ENCODE results near the gene ZMPSTE24.

The ZMPSTE24 gene

GRCh38 chr1:40305871-40306270 lies 47.8 kb downstream of the ZMPSTE24 start:
- Histone ChIP-seq H3K18ac (ENCODE audit: low read length) (peak overlapping the region; percentile 13), H4K8ac (ENCODE audit: low read depth, low read length) (no peak overlapping the region), H3K4ac (ENCODE audit: low read length) (no peak overlapping the region), H2AK5ac (ENCODE audit: low read depth, low read length) (peak overlapping the region; percentile 92), H3K23ac (ENCODE audit: low read depth, low read length, poor library complexity) (no peak overlapping the region), H3K9me3 (replicated peaks in 1 of 2; ENCODE audit: control insufficient read depth in 2 of 2, insufficient read depth in 1 of 2, low read depth in 1 of 2, low read length in 2 of 2) (no peaks in the 10 kb centered on the region), H3K27ac (replicated peaks; ENCODE audit: low read length) (no peak overlapping the region), H3K4me1 (ENCODE audit: control insufficient read depth in 2 of 2, insufficient read depth in 1 of 2, low read depth in 1 of 2, low read length in 2 of 2) (peaks cover 0 to 9% of the 10 kb centered on the region in 2 donors), H3K36me3 (replicated peaks in 1 of 2; ENCODE audit: control insufficient read depth in 2 of 2, insufficient read depth in 2 of 2, low read length in 2 of 2) (peaks cover 0 to under 1% of the 10 kb centered on the region in 2 donors), H2BK5ac (ENCODE audit: low read length) (peak overlapping the region; percentile 44), H3K4me2 (ENCODE audit: insufficient read depth, low read length, poor library complexity, severe bottlenecking) (no peak overlapping the region), H3K79me1 (ENCODE audit: low read depth, low read length) (no peaks in the 10 kb centered on the region), H2BK15ac (ENCODE audit: low read length) (peak overlapping the region; percentile 10), H2AFZ (ENCODE audit: low read length) (no peak overlapping the region), H3K9ac (ENCODE audit: low read depth, low read length, poor library complexity) (no peak overlapping the region), H3K27me3 (ENCODE audit: control insufficient read depth in 3 of 3, insufficient read depth in 3 of 3, low read depth in 1 of 3, low read length in 3 of 3) (no peaks in the 10 kb centered on the region), H3K4me3 (ENCODE audit: low read length in 2 of 2) (no peak overlapping the region), H3K14ac (ENCODE audit: low read length) (no peak overlapping the region), H4K91ac (ENCODE audit: low read depth, low read length, poor library complexity) (no peak overlapping the region), H2BK12ac (ENCODE audit: low read length) (no peak overlapping the region), H2BK120ac (ENCODE audit: low read depth, low read length) (no peak overlapping the region)
- no peak for DNase-seq (ENCODE audit: low spot score)
- WGBS, 2 donors (ENCODE audit: extremely low coverage in 2 of 2, insufficient read length in 2 of 2, insufficient replicate concordance in 1 of 2): no CpG with 5 or more reads among the region's 2 CpGs

- no CpG with 5 or more reads among the region's 4 CpGs for WGBS, 2 donors (ENCODE audit: extremely low coverage in 2 of 2, insufficient read length in 2 of 2, insufficient replicate concordance in 1 of 2)
- no peaks in the 10 kb centered on the region for H3K36me3 ChIP-seq (replicated peaks in 1 of 2; ENCODE audit: control insufficient read depth in 2 of 2, insufficient read depth in 2 of 2, low read length in 2 of 2)
- no peaks in the 10 kb centered on the region for H3K79me1 ChIP-seq (ENCODE audit: low read depth, low read length)
Measured at GRCh38 chr1:40306296-40306695, 48.3 kb downstream of the ZMPSTE24 start.

GRCh38 chr1:40307186-40307585 lies 49.1 kb downstream of the ZMPSTE24 start:
- WGBS, 2 donors (ENCODE audit: extremely low coverage in 2 of 2, insufficient read length in 2 of 2, insufficient replicate concordance in 1 of 2): no CpG with 5 or more reads among the region's 6 CpGs
- H2BK5ac ChIP-seq (ENCODE audit: low read length): no peak overlapping the region
- peak overlapping the region; percentile 3 for H2BK15ac ChIP-seq (ENCODE audit: low read length)
- no peaks in the 10 kb centered on the region for H3K9me3 ChIP-seq (replicated peaks in 1 of 2; ENCODE audit: control insufficient read depth in 2 of 2, insufficient read depth in 1 of 2, low read depth in 1 of 2, low read length in 2 of 2)
- no peak overlapping the region for H3K4me2 ChIP-seq (ENCODE audit: insufficient read depth, low read length, poor library complexity, severe bottlenecking)
- no peak overlapping the region for H4K8ac ChIP-seq (ENCODE audit: low read depth, low read length)
- peak overlapping the region; percentile 57 for H2AK5ac ChIP-seq (ENCODE audit: low read depth, low read length)
- no peak for DNase-seq (ENCODE audit: low spot score)
- peak overlapping the region; percentile 32 for H3K14ac ChIP-seq (ENCODE audit: low read length)
- H3K9ac ChIP-seq (ENCODE audit: low read depth, low read length, poor library complexity): no peak overlapping the region
- no peaks in the 10 kb centered on the region for H3K79me1 ChIP-seq (ENCODE audit: low read depth, low read length)
- no peak overlapping the region for H3K4me3 ChIP-seq (ENCODE audit: low read length in 2 of 2)
- H4K91ac ChIP-seq (ENCODE audit: low read depth, low read length, poor library complexity): peak overlapping the region; percentile 79
- no peak overlapping the region for H3K4ac ChIP-seq (ENCODE audit: low read length)
- H3K27me3 ChIP-seq (ENCODE audit: control insufficient read depth in 3 of 3, insufficient read depth in 3 of 3, low read depth in 1 of 3, low read length in 3 of 3): no peaks in the 10 kb centered on the region
- peak overlapping the region; percentile 46 for H2BK12ac ChIP-seq (ENCODE audit: low read length)
- H3K27ac ChIP-seq (replicated peaks; ENCODE audit: low read length): no peak overlapping the region
- H2BK120ac ChIP-seq (ENCODE audit: low read depth, low read length): no peak overlapping the region
- H2AFZ ChIP-seq (ENCODE audit: low read length): no peak overlapping the region
- no peaks in the 10 kb centered on the region for H3K36me3 ChIP-seq (replicated peaks in 1 of 2; ENCODE audit: control insufficient read depth in 2 of 2, insufficient read depth in 2 of 2, low read length in 2 of 2)
- peak overlapping the region; percentile 56 for H3K23ac ChIP-seq (ENCODE audit: low read depth, low read length, poor library complexity)
- peak overlapping the region; percentile 79 for H3K18ac ChIP-seq (ENCODE audit: low read length)
- H3K4me1 ChIP-seq (ENCODE audit: control insufficient read depth in 2 of 2, insufficient read depth in 1 of 2, low read depth in 1 of 2, low read length in 2 of 2): peaks cover 0 to 9% of the 10 kb centered on the region in 2 donors

More at GRCh38 chr1:40306296-40306695, 48.3 kb downstream of the ZMPSTE24 start:
- DNase-seq (ENCODE audit: low spot score): no peak
- no peak overlapping the region for H2BK120ac ChIP-seq (ENCODE audit: low read depth, low read length)
- no peak overlapping the region for H3K4ac ChIP-seq (ENCODE audit: low read length)
- no peak overlapping the region for H3K27ac ChIP-seq (replicated peaks; ENCODE audit: low read length)
- H2BK5ac ChIP-seq (ENCODE audit: low read length): peak overlapping the region; percentile 44
- no peak overlapping the region for H3K4me2 ChIP-seq (ENCODE audit: insufficient read depth, low read length, poor library complexity, severe bottlenecking)
- H3K9ac ChIP-seq (ENCODE audit: low read depth, low read length, poor library complexity): no peak overlapping the region
- H3K18ac ChIP-seq (ENCODE audit: low read length): peak overlapping the region; percentile 13
- H3K14ac ChIP-seq (ENCODE audit: low read length): no peak overlapping the region
- no peaks in the 10 kb centered on the region for H3K27me3 ChIP-seq (ENCODE audit: control insufficient read depth in 3 of 3, insufficient read depth in 3 of 3, low read depth in 1 of 3, low read length in 3 of 3)
- peaks cover 0 to 9% of the 10 kb centered on the region in 2 donors for H3K4me1 ChIP-seq (ENCODE audit: control insufficient read depth in 2 of 2, insufficient read depth in 1 of 2, low read depth in 1 of 2, low read length in 2 of 2)
- H3K4me3 ChIP-seq (ENCODE audit: low read length in 2 of 2): no peak overlapping the region
- H2AFZ ChIP-seq (ENCODE audit: low read length): no peak overlapping the region
- no peak overlapping the region for H4K8ac ChIP-seq (ENCODE audit: low read depth, low read length)
- H2BK12ac ChIP-seq (ENCODE audit: low read length): no peak overlapping the region
- peak overlapping the region; percentile 10 for H2BK15ac ChIP-seq (ENCODE audit: low read length)
- no peak overlapping the region for H4K91ac ChIP-seq (ENCODE audit: low read depth, low read length, poor library complexity)
- H3K9me3 ChIP-seq (replicated peaks in 1 of 2; ENCODE audit: control insufficient read depth in 2 of 2, insufficient read depth in 1 of 2, low read depth in 1 of 2, low read length in 2 of 2): no peaks in the 10 kb centered on the region
- H2AK5ac ChIP-seq (ENCODE audit: low read depth, low read length): peak overlapping the region; percentile 92
- no peak overlapping the region for H3K23ac ChIP-seq (ENCODE audit: low read depth, low read length, poor library complexity)

GRCh38 chr1:40308036-40308727 lies 50.1 kb downstream of the ZMPSTE24 start:
- no peak overlapping the region for H2BK120ac ChIP-seq (ENCODE audit: low read depth, low read length)
- H3K4me3 ChIP-seq (ENCODE audit: low read length in 2 of 2): no peak overlapping the region
- H2BK5ac ChIP-seq (ENCODE audit: low read length): no peak overlapping the region
- H3K9ac ChIP-seq (ENCODE audit: low read depth, low read length, poor library complexity): no peak overlapping the region
- H2AFZ ChIP-seq (ENCODE audit: low read length): no peak overlapping the region
- H3K23ac ChIP-seq (ENCODE audit: low read depth, low read length, poor library complexity): peak overlapping the region; percentile 2
- no peaks in the 10 kb centered on the region for H3K79me1 ChIP-seq (ENCODE audit: low read depth, low read length)
- no peak overlapping the region for H3K14ac ChIP-seq (ENCODE audit: low read length)
- peaks cover 0 to 9% of the 10 kb centered on the region in 2 donors for H3K4me1 ChIP-seq (ENCODE audit: control insufficient read depth in 2 of 2, insufficient read depth in 1 of 2, low read depth in 1 of 2, low read length in 2 of 2)
- no peaks in the 10 kb centered on the region for H3K27me3 ChIP-seq (ENCODE audit: control insufficient read depth in 3 of 3, insufficient read depth in 3 of 3, low read depth in 1 of 3, low read length in 3 of 3)
- no peaks in the 10 kb centered on the region for H3K36me3 ChIP-seq (replicated peaks in 1 of 2; ENCODE audit: control insufficient read depth in 2 of 2, insufficient read depth in 2 of 2, low read length in 2 of 2)
- peak overlapping the region; percentile 3 for H2BK15ac ChIP-seq (ENCODE audit: low read length)
- H2AK5ac ChIP-seq (ENCODE audit: low read depth, low read length): peak overlapping the region; percentile 57
- no CpG with 5 or more reads among the region's 6 CpGs for WGBS, 2 donors (ENCODE audit: extremely low coverage in 2 of 2, insufficient read length in 2 of 2, insufficient replicate concordance in 1 of 2)
- no peak overlapping the region for H4K8ac ChIP-seq (ENCODE audit: low read depth, low read length)
- no peak overlapping the region for H3K27ac ChIP-seq (replicated peaks; ENCODE audit: low read length)
- DNase-seq (ENCODE audit: low spot score): no peak
- H3K18ac ChIP-seq (ENCODE audit: low read length): peak overlapping the region; percentile 64
- H4K91ac ChIP-seq (ENCODE audit: low read depth, low read length, poor library complexity): no peak overlapping the region
- H3K9me3 ChIP-seq (replicated peaks in 1 of 2; ENCODE audit: control insufficient read depth in 2 of 2, insufficient read depth in 1 of 2, low read depth in 1 of 2, low read length in 2 of 2): no peaks in the 10 kb centered on the region
- H3K4me2 ChIP-seq (ENCODE audit: insufficient read depth, low read length, poor library complexity, severe bottlenecking): no peak overlapping the region
- no peak overlapping the region for H3K4ac ChIP-seq (ENCODE audit: low read length)
- H2BK12ac ChIP-seq (ENCODE audit: low read length): peak overlapping the region; percentile 51

All from neuronal stem cell (in vitro differentiated cells).